Gastrocnemius medialis (tissue), 4 donors: Measurements from ENCODE around the gene UNC5CL.

ENCODE experiments used
- CTCF ChIP-seq, 5 experiments: fragments of 450-650 bp in 3 of 5; fragments of 200-600 bp in 2 of 5; sonication (generic) in 2 of 5; IDR thresholded peaks in 4 of 5; conservative IDR thresholded peaks in 1 of 5; 1 replicate in 4 of 5; 2 replicates in 1 of 5; pipeline ENCODE4 v1.5.1; 2016 to 2019; ENCODE audit warnings: antibody characterized with exemption in 5 of 5, mild to moderate bottlenecking in 3 of 5, moderate library complexity in 3 of 5
- POLR2A ChIP-seq, 2 donors: fragments of 450-650 bp; IDR thresholded peaks; one replicate each; pipeline ENCODE4 v1.6.1; 2017; ENCODE audit warnings: antibody characterized with exemption in 2 of 2, mild to moderate bottlenecking in 2 of 2, moderate library complexity in 2 of 2

GRCh38 chr6:41065550-41066026 is 26.6 kb upstream of the UNC5CL start:
- TF ChIP-seq POLR2A (IDR thresholded peaks at IDR 0.05) (no peak), CTCF (IDR thresholded peaks at IDR 0.05 in 4 of 5, conservative IDR thresholded peaks at IDR 0.05 in 1 of 5) (no peak)
